Kidney (tissue), 14 donors: ENCODE results near the gene CEP164. TPM values are rescaled to one million over a fixed set of nuclear protein-coding genes. Genes with fewer than 3 reads are reported as not detected.

Source experiments
- DNase-seq, 5 donors: peaks; one replicate each; pipeline ENCODE4 v3.0.0-alpha.2; 2013 to 2020
- FAIRE-seq: peaks from 2 replicates; lab custom pipeline; 2012; peaks lifted over from hg19 to GRCh38; lab: Jason Lieb, UNC
- H3K27ac ChIP-seq, 2 donors: one replicate each; pipeline ENCODE4 v1.7.0; 2013; ENCODE audit warnings: low read depth in 2 of 2, low read length in 2 of 2, inconsistent platforms in 1 of 2
- H3K27me3 ChIP-seq: one replicate; pipeline ENCODE4 v1.7.1; 2013; ENCODE audit warnings: low read length, inconsistent platforms; ENCODE audit not compliant: control insufficient read depth, insufficient read depth
- H3K36me3 ChIP-seq, 3 donors: one replicate each; pipeline versions ENCODE4 v1.7.0 to v1.7.1; 2013; ENCODE audit warnings: low read length in 3 of 3, control low read depth in 1 of 3, inconsistent platforms in 1 of 3; ENCODE audit not compliant: insufficient read depth in 3 of 3, control insufficient read depth in 2 of 3
- H3K4me1 ChIP-seq, 3 donors: one replicate each; pipeline versions ENCODE4 v1.7.0 to v1.7.1; 2013; ENCODE audit warnings: low read length in 3 of 3, inconsistent platforms in 1 of 3, low read depth in 1 of 3; ENCODE audit not compliant: control insufficient read depth in 2 of 3, insufficient read depth in 2 of 3
- H3K4me3 ChIP-seq, 3 donors: one replicate each; pipeline versions ENCODE4 v1.7.0 to v1.8.1; 2013; ENCODE audit warnings: low read length in 3 of 3, control low read depth in 1 of 3, inconsistent platforms in 1 of 3
- H3K9ac ChIP-seq, 3 donors: one replicate each; pipeline versions ENCODE4 v1.7.0 to v1.7.1; 2013; ENCODE audit warnings: low read length in 3 of 3, control low read depth in 1 of 3, inconsistent platforms in 1 of 3
- H3K9me3 ChIP-seq, 3 donors: one replicate each; pipeline versions ENCODE4 v1.7.0 to v1.7.1; 2013; ENCODE audit warnings: low read length in 3 of 3, control low read depth in 1 of 3, inconsistent platforms in 1 of 3; ENCODE audit not compliant: control insufficient read depth in 2 of 3, insufficient read depth in 1 of 3
- intact Hi-C: fragments of 100-400 bp; cut with DNase I; formaldehyde crosslinking; loops from one replicate; pipeline ENCODE4 v1.11.1; 2022
- polyA plus RNA-seq: library from polyadenylated mRNA; stranded (reverse); fragments of 350-450 nt; fragmentation: Illumina TruSeq; extraction: RNeasy Lipid Tissue Mini Kit (QIAGEN cat#74804); gene quantifications from one replicate; pipeline ENCODE4 v1.2.3, GENCODE V29; 2014; ENCODE audit warnings: low read depth, low replicate concordance; ENCODE audit not compliant: insufficient read depth
- total RNA-seq: library from RNA; stranded (reverse); fragmentation: NEBNext Ultra II Directional; extraction: Animal tissue kit (Norgen Biotek cat#: 25700); gene quantifications from one replicate; pipeline ENCODE4 v1.2.1, GENCODE V29; 2021
- TF ChIP-seq, protein P1 (sequence below): IDR thresholded peaks from 3 replicates; pipeline ENCODE4 v1.5.1; 2012; ENCODE audit warnings: mild to moderate bottlenecking, moderate library complexity, borderline replicate concordance; ENCODE audit not compliant: insufficient read depth; ENCODE audit errors: extremely low read depth
- donor health status: control.
- donor health status: control.
- donor health status: control.
- donor health status: control.
- donor health status: control.
- donor health status: DM: yes; HTN: yes; CAD: no.
- donor health status: Normal renal cell carcinoma (clear cell type).

Gene CEP164
- total and polyA plus RNA-seq, 2 donors from 2014 or later = 7.9 to 30.7 TPM

DNA sequence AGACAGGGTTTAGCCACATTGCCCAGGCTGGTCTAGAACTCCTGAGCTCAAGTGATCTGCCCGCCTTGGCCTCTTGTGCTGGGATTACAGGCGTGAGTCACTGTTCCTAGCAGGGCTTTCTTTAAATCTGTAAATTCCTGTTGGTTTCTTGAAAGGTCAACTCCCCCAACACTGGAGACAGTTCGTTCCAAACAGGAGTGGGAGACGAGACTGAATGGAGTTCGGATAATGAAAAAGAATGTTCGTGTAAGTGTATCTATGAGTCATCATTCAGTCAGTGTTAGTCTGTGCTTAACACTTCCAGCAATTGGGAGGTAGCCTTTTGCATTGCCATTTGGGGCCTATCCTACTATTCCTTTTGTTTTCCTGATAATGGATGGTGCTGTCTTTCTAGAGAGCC is 46.5 kb upstream of the CEP164 start:
- H3K27me3 ChIP-seq = no peaks in the 10 kb centered on the region
- DNase-seq = no peak
- no peak for FAIRE-seq
- H3K9me3 ChIP-seq = no peaks in the 10 kb centered on the region
- intact Hi-C loops = no loop called here
- H3K9ac ChIP-seq = no peak overlapping the region
- H3K36me3 ChIP-seq = peaks cover 0 to 43% (median 18%) of the 10 kb centered on the region in 3 donors
- TF ChIP-seq, protein P1, sequence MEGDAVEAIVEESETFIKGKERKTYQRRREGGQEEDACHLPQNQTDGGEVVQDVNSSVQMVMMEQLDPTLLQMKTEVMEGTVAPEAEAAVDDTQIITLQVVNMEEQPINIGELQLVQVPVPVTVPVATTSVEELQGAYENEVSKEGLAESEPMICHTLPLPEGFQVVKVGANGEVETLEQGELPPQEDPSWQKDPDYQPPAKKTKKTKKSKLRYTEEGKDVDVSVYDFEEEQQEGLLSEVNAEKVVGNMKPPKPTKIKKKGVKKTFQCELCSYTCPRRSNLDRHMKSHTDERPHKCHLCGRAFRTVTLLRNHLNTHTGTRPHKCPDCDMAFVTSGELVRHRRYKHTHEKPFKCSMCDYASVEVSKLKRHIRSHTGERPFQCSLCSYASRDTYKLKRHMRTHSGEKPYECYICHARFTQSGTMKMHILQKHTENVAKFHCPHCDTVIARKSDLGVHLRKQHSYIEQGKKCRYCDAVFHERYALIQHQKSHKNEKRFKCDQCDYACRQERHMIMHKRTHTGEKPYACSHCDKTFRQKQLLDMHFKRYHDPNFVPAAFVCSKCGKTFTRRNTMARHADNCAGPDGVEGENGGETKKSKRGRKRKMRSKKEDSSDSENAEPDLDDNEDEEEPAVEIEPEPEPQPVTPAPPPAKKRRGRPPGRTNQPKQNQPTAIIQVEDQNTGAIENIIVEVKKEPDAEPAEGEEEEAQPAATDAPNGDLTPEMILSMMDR = no peak
- H3K4me3 ChIP-seq = no peak overlapping the region
- H3K4me1 ChIP-seq = no peaks in the 10 kb centered on the region
- H3K27ac ChIP-seq = no peak overlapping the region

DNA sequence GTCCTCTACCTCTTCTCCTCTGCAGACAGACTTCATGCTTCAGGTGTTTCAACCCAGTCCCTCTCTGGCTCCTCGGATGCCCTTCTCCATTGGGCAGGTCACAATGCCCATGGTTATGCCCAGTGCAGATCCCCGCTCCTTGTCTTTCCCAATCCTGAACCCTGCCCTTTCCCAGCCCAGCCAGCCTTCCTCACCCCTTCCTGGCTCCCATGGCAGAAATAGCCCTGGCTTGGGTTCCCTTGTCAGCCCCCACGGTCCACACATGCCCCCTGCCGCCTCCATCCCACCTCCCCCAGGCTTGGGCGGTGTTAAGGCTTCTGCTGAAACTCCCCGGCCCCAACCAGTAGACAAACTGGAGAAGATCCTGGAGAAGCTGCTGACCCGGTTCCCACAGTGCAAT is 45.8 kb upstream of the CEP164 start:
- Histone ChIP-seq H3K4me3 (no peak overlapping the region), H3K4me1 (no peaks in the 10 kb centered on the region), H3K36me3 (peaks cover 0 to 43% (median 21%) of the 10 kb centered on the region in 3 donors), H3K27ac (no peak overlapping the region), H3K9me3 (no peaks in the 10 kb centered on the region), H3K27me3 (no peaks in the 10 kb centered on the region), H3K9ac (no peak overlapping the region)
- no peak for FAIRE-seq
- DNase-seq = no peak
- intact Hi-C loops = no loop called here
- TF ChIP-seq, protein P1 = no peak

DNA sequence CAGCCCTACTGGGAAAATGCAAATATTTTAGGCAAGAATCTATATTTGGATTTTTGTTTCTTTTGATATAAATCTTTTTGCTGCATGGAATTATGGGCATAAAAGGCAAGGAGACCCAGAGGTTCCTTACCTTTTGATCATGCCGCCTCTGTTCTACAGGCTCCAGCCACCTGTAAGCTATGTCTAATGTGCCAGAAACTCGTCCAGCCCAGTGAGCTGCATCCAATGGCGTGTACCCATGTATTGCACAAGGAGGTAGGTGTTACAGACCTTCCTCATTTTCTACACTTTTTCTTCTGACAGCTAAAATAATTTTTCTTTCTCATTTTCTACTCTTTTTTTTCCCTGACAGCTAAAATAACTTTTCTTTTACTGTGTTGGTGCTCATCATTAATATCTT is 44.7 kb upstream of the CEP164 start:
- H3K9me3 ChIP-seq = no peaks in the 10 kb centered on the region
- intact Hi-C loops = no loop called here

More for the DNA sequence above, 44.7 kb upstream of the CEP164 start:
- Histone ChIP-seq H3K27ac (no peak overlapping the region), H3K27me3 (no peaks in the 10 kb centered on the region), H3K4me1 (no peaks in the 10 kb centered on the region), H3K36me3 (peaks cover 0 to 44% (median 24%) of the 10 kb centered on the region in 3 donors), H3K4me3 (no peak overlapping the region), H3K9ac (no peak overlapping the region)
- no peak for DNase-seq
- no peak for FAIRE-seq
- TF ChIP-seq, protein P1 = no peak
